GM21367 (cell line): Measurements from ENCODE around the gene ACOT4.
"Not testable (repeated sequence)": the region's sequence is repeated elsewhere in the genome, so short reads cannot be mapped to it uniquely, and the experiment has no call there.

Source experiments
- ATAC-seq: cut with Tn5 transposase; IDR thresholded peaks from one replicate; pipeline ENCODE4 v1.9.1; 2021; ENCODE audit not compliant: unreplicated experiment

The ACOT4 gene

GRCh38 chr14:73577214-73577613, 14.5 kb upstream of the ACOT4 start:
- not testable (repeated sequence) for ATAC-seq

GRCh38 chr14:73582102-73582979, 9.3 kb upstream of the ACOT4 start:
- ATAC-seq = not testable (repeated sequence)

DNA sequence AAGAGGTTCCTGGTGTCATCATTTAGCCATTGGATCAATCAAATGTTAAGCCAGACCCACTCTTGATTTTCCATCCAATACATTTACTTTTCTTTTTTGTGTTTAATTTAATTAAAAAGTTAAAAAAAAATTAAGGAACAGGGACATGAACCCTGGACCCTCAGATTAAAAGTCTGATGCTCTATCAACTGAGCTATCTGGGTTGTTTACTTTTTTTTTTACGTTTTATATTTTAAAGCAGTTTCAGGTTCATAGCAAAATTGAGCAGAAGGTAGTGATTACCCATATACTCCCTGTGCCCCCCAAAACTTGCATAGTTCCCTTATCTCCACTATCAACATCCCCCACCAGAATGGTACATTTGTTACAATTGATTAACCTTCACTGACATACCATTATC, 3.0 kb upstream of the ACOT4 start:
- ATAC-seq = no peak

- ATAC-seq = no peak
Measured at GRCh38 chr14:73589116-73589515, 2.6 kb upstream of the ACOT4 start.

- ATAC-seq = not testable (repeated sequence)
Measured at GRCh38 chr14:73590673-73591004, 1.0 kb upstream of the ACOT4 start.

- no peak for ATAC-seq
Measured at GRCh38 chr14:73594491-73594890, 2.8 kb downstream of the ACOT4 start.

DNA sequence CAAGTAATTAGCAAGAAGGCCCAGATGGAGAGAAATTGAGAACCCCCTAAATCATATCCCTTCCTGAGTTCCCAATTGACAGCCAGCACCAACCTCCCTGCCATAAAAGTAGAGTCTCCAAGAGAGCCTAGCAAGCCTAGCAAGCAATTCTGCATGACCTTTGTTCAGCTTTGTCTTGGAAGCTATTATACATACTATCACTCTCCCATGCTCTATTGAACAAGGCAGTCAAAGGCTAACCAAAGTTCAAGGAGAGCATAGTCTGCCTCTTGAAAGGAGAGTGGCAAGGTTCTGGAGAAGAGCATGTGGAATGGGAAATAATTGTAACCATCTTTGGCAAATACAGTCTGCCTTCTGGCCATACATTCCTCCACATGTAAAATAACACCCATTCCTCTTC, 7.8 kb downstream of the ACOT4 start:
- ATAC-seq = no peak

DNA sequence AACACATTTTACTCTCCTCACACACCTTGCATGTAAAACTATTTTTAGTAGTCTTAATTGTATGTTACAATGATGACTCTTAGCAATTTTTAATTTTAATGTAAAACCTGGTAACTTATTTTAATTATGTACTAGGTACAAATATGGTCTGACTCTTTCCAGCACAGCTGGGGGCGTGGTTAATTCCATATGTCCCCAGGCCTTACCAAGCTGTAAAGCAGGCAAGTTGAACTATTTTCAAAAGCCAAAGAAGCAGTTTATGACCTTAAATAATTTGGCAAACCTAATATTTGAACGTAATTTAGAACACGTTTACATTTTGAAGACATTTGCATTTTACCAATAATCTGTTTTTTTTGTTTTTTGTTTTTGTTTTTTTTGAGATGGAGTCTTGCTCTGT, 11.3 kb downstream of the ACOT4 start:
- ATAC-seq = no peak

- ATAC-seq = no peak
Measured at GRCh38 chr14:73606271-73606670, 14.6 kb downstream of the ACOT4 start.

- no peak for ATAC-seq
Measured at GRCh38 chr14:73607241-73607640, 15.6 kb downstream of the ACOT4 start.

DNA sequence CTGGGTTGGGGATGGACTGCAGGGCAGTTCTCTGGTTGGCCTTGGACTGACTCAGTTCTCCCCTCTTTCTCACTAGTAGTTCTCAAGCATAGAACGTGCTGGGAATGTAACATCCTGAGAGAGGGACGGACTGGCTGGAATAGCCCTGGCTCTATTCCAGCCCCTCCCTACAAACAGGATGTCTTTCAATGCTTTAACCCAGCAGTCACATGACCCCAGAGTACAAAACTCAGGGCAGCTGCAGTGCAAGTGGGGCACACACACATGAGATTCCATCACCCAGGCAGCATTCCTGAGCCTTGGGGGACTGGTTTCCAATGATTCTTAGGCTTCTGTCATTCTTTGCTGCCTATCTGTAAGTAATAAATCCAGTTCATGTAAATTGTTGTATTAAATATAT, 19.0 kb downstream of the ACOT4 start:
- ATAC-seq = no peak

GRCh38 chr14:73612339-73613045, 20.8 kb downstream of the ACOT4 start, which contains the start of gene ACOT6:
Gene ACOT6 (plus strand): TSS chr14:73612517. CDS start chr14:73612572, 55 bp downstream.
- peak; percentile 67 for ATAC-seq

DNA sequence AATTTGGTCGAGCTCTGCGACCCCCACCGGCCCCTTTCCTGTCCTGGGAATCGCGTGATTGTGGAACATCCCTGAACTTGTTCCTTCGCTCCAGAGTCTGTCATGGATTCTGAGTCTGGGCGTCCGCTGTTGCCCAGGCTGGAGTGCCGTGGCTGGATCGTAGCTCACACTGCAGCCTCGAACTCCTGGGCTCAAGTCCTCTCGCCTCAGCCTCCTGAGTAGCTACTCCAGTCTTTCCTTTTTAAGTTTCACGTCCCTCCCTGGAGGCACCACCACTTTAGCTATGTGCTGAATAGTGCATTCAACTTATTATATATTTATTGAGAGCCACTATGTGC, 21.3 kb downstream of the ACOT4 start:
- ATAC-seq = no peak

GRCh38 chr14:73613419-73613963, 21.8 kb downstream of the ACOT4 start:
- no peak for ATAC-seq

GRCh38 chr14:73616831-73617230, 25.2 kb downstream of the ACOT4 start:
- no peak for ATAC-seq

GRCh38 chr14:73619524-73619923, 27.9 kb downstream of the ACOT4 start:
- no peak for ATAC-seq

GRCh38 chr14:73620268-73620667, 28.6 kb downstream of the ACOT4 start:
- ATAC-seq = no peak

- ATAC-seq = no peak
Measured at GRCh38 chr14:73623504-73624054, 31.9 kb downstream of the ACOT4 start.

DNA sequence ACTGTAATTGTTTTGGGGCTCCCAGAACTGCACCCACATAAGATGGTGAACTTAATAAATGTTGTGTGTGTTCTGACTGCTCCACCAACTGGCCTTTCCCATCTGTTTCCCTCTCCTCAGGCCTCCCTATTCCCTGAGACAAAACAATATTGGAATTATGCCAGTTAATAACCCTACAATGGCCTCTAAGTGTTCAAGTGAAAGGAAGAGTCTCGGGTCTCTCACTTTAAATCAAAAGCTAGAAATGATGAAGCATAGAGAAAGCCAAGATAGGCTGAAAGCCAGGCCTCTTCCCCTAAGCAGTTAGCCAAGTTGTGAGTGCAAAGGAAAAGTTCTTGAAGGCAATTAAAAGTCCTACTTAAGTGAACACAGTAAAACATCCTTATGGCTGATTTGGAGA, 34.0 kb downstream of the ACOT4 start:
- ATAC-seq = no peak

GRCh38 chr14:73627151-73627558, 35.5 kb downstream of the ACOT4 start:
- no peak for ATAC-seq

DNA sequence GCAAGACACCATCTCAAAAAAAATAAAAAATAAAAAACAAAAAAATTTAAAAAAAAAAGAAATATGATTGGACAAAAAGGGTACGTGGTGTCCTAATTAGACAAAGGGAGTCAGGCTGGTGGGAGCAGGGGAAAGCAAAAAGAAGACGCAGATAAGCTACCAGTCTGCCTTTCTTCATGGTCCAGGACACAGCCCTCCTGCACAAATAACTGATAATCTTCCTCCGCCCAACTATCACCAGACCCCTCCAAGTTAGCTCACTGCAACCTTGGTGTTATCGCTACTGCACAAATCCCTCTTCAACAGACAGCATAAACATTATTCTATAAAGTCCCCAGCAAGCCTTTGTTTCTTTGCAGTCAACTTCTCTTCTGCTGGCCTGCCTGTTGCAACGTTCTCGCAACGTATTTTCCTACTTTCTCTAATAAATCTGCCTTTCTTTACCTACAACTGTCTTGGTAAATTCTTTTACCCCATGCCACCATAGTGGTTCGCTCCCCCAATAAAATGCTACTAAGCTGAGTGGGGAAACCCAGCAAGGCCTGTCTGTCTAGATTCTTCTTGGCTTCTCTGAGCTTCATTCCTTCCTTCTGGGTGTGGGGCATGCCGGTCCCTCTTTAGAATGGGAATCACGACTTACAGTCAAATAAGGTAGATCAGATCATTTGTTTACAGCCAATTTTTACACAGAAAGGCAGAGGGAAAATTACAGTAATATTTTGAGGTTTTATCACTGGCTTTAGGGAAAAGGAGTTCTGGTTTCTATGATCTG, 38.5 kb downstream of the ACOT4 start:
- ATAC-seq = no peak
